ENCODE measurements around the gene MGAT4C. TPM values are rescaled to one million over a fixed set of nuclear protein-coding genes. Genes with fewer than 3 reads are reported as not detected.
"Not testable (repeated sequence)": the region's sequence is repeated elsewhere in the genome, so short reads cannot be mapped to it uniquely, and the experiment has no call there.

MGAT4C gene
- total RNA-seq, 1 donor from 2014 or later = 1.8 TPM

DNA sequence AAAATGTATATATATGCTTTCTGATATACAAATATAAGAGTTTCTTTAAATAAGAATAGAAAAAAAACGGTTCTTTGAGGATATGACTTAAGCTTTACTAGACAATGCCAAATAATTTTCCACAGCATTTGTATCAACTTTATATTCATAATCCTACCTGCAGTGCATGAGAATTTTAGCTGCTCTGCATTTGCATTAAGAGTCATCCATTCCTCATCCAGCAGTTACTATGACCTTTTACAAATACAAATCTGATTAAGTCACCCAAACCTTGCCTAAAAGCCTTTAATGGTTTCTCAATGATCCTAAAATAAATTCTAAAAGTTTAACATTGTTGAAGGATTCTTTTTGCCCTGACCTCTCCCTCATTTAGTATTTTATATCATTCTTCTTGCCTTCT is 116.5 kb downstream of the MGAT4C start:
- no peak for DNase-seq (ENCODE audit: low spot score in 2 of 2, unreplicated experiment in 2 of 2)
- Mint-ChIP-seq H3K36me3 (no peaks in the 10 kb centered on the region), H3K4me3 (no peak overlapping the region), H3K27ac (no peak overlapping the region), H3K9me3 (peaks cover 4% of the 10 kb centered on the region), H3K4me1 (peaks cover 42% of the 10 kb centered on the region), H3K27me3 (ENCODE audit: low read depth) (no peaks in the 10 kb centered on the region)
- TF ChIP-seq, protein P1, sequence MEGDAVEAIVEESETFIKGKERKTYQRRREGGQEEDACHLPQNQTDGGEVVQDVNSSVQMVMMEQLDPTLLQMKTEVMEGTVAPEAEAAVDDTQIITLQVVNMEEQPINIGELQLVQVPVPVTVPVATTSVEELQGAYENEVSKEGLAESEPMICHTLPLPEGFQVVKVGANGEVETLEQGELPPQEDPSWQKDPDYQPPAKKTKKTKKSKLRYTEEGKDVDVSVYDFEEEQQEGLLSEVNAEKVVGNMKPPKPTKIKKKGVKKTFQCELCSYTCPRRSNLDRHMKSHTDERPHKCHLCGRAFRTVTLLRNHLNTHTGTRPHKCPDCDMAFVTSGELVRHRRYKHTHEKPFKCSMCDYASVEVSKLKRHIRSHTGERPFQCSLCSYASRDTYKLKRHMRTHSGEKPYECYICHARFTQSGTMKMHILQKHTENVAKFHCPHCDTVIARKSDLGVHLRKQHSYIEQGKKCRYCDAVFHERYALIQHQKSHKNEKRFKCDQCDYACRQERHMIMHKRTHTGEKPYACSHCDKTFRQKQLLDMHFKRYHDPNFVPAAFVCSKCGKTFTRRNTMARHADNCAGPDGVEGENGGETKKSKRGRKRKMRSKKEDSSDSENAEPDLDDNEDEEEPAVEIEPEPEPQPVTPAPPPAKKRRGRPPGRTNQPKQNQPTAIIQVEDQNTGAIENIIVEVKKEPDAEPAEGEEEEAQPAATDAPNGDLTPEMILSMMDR (IDR thresholded peaks at IDR 0.05; ENCODE audit: unreplicated experiment) = no peak

DNA sequence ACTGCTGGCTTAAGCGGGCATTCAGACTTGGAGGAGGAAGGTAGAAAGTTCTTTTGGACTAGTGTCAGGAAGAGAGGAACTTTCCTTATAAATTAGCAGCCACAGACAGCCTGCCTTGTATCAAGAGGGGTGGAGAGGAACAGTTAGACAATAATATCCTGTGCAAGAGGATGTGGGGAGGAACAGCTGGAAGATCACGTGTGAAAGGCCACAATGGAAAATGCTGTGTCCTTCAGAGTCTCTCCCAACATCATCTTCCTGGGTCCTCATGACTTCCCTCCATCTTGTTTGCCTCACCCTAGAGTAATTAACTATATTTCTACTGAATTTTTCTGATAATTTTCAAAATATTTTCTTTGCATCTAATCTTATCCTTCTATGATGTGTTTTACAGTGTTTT is 117.4 kb downstream of the MGAT4C start:
- Mint-ChIP-seq H3K9me3 (peaks cover 4% of the 10 kb centered on the region), H3K4me1 (peaks cover 44% of the 10 kb centered on the region), H3K27ac (no peak overlapping the region), H3K4me3 (no peak overlapping the region), H3K36me3 (no peaks in the 10 kb centered on the region), H3K27me3 (ENCODE audit: low read depth) (no peaks in the 10 kb centered on the region)
- no peak for DNase-seq (ENCODE audit: low spot score in 2 of 2, unreplicated experiment in 2 of 2)
- TF ChIP-seq, protein P1 (IDR thresholded peaks at IDR 0.05; ENCODE audit: unreplicated experiment) = no peak

DNA sequence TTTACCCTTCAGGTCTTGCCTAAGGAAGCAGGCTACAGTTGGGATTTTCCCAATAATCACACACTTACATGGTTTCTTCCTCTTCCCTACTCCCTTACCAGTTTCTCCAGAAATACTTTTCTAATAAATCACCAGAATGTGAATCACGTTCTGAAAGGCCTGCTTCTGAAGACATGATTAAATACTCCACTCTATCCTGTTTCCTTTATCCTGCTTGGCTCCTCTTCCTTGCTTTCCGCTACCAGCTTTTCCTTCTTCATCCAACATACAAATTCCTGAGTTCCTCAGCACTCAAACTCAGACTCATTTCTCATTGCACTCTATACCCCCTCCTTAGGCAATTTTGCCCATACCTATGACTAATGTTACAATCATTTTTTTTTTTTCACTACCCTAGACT is 118.3 kb downstream of the MGAT4C start:
- H3K4me3 Mint-ChIP-seq = no peak overlapping the region
- no peak for DNase-seq (ENCODE audit: low spot score in 2 of 2, unreplicated experiment in 2 of 2)
- H3K9me3 Mint-ChIP-seq = no peaks in the 10 kb centered on the region
- no peaks in the 10 kb centered on the region for H3K36me3 Mint-ChIP-seq
- H3K4me1 Mint-ChIP-seq = peaks cover 45% of the 10 kb centered on the region
- peak overlapping the region; percentile 7 for H3K27ac Mint-ChIP-seq
- TF ChIP-seq, protein P1 (IDR thresholded peaks at IDR 0.05; ENCODE audit: unreplicated experiment) = no peak
- no peaks in the 10 kb centered on the region for H3K27me3 Mint-ChIP-seq (ENCODE audit: low read depth)

DNA sequence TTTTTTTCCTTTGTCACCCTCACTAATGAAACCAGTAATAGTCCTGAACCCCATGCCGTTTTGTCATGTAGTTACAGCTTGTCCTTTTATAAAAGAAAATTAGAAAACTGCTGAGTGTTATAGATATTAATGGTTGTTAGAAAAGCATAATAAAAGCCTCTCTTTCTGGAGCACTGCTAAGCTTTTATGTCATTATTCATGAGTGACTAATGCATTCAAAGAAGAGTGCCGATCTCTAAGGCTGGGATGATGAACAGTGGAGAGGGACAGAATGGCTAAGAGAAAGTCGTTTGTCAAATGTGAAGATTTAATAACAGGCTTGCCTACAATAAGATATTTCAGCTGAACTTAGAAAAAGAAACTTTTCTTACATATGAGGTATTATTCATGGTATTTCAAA is 121.6 kb downstream of the MGAT4C start:
- Mint-ChIP-seq H3K27ac (peak overlapping the region; percentile 36), H3K9me3 (no peaks in the 10 kb centered on the region), H3K36me3 (no peaks in the 10 kb centered on the region), H3K4me1 (peaks cover 47% of the 10 kb centered on the region), H3K27me3 (ENCODE audit: low read depth) (no peaks in the 10 kb centered on the region), H3K4me3 (no peak overlapping the region)
- DNase-seq (ENCODE audit: low spot score in 2 of 2, unreplicated experiment in 2 of 2) = no peak
- TF ChIP-seq, protein P1 (IDR thresholded peaks at IDR 0.05; ENCODE audit: unreplicated experiment) = no peak

DNA sequence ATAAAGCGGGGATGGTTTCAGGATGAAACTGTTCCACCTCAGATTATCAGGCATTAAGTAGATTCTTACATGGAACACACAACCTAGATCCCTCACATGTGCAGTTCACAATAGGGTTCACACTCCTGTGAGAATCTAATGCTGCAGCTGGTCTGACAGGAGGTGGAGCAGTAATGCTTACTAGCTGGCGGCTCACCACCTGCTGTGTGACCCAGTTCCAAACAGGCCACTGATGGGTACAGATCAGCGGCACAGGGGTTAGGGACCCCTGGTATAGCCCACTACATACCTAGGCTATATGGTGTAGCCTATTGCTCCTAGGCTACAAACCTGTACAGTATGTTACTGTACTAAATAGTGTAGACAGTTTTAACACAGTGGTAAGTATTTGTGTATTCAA is 129.3 kb downstream of the MGAT4C start:
- not testable (repeated sequence) for H3K27ac Mint-ChIP-seq; H3K4me3 Mint-ChIP-seq; DNase-seq (ENCODE audit: low spot score in 2 of 2, unreplicated experiment in 2 of 2); H3K27me3 Mint-ChIP-seq (ENCODE audit: low read depth); H3K9me3 Mint-ChIP-seq; H3K36me3 Mint-ChIP-seq
- peaks cover 16% of the 10 kb centered on the region for H3K4me1 Mint-ChIP-seq

DNA sequence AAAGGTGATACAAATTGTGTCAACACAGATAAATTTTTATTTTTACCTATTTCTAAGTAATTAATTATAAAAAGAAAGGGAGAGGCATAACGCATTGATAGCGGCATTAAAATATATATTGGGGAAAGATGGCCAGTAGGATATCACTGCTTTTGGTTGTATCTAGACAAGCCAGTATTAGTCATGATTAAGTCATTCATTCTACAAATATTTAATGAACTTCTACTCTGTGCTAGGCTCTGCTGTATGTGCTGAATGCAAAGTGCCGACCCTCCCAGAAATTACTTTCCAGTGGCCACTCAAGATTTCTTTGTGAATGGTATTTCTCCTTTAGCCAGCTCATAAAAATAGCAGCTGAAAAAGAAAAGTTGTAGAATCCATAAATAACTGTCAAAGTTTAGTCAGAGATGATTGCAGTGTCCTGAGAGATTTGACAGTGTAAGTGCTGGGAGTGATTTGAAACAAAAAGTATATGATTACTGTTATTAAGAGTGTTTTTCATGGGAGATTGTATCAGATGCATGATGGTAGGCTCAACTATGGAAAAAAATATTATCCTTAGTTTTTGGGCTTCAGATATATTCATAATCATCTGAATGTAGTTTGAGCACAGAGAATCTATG is 133.2 kb downstream of the MGAT4C start:
- peaks cover 12% of the 10 kb centered on the region for H3K9me3 Mint-ChIP-seq
- peaks cover 3% of the 10 kb centered on the region for H3K36me3 Mint-ChIP-seq
- no peak overlapping the region for H3K4me3 Mint-ChIP-seq
- no peak for DNase-seq (ENCODE audit: low spot score in 2 of 2, unreplicated experiment in 2 of 2)
- H3K27me3 Mint-ChIP-seq (ENCODE audit: low read depth) = no peaks in the 10 kb centered on the region
- peaks cover 5% of the 10 kb centered on the region for H3K4me1 Mint-ChIP-seq
- TF ChIP-seq, protein P1 (IDR thresholded peaks at IDR 0.05; ENCODE audit: unreplicated experiment) = no peak
- H3K27ac Mint-ChIP-seq = no peak overlapping the region
